GM21576 (cell line): ENCODE results near the gene PRSS56.
"Not testable (repeated sequence)": the region's sequence is repeated elsewhere in the genome, so short reads cannot be mapped to it uniquely, and the experiment has no call there.

Source experiments
- ATAC-seq: cut with Tn5 transposase; IDR thresholded peaks from one replicate; pipeline ENCODE4 v1.9.1; 2021; ENCODE audit warnings: mild to moderate bottlenecking, moderate library complexity; ENCODE audit not compliant: unreplicated experiment

The PRSS56 gene

DNA sequence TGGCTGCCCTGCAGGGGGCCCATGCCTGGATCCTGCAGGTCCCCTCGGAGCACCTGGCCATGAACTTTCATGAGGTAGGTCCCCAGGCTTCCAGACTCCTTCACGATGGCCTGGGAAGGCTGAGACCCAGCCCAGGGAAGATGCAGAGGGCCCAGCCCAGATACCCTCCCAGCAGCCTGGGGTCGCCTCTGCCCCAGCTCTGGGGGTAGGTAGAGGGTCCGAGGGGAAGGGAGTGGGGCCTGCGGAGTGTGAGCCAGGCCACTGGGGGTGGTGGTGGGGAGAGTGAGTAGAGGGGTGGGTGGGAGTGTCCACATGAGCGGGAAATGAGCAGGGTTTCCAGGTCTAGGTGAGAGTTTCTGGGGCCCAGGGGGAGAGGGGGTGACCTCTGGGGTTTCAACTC, 4.6 kb downstream of the PRSS56 start:
- no peak for ATAC-seq

DNA sequence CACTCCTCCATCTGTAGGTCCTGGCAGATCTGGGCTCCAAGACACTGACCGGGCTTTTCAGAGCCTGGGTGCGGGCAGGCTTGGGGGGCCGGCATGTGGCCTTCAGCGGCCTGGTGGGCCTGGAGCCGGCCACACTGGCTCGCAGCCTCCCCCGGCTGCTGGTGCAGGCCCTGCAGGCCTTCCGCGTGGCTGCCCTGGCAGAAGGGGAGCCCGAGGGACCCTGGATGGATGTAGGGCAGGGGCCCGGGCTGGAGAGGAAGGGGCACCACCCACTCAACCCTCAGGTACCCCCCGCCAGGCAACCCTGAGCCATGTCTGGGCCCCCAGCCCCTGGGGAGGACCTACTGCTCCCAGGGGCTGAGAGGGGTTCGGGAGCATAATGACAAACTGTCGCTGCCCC, 5.0 kb downstream of the PRSS56 start:
- ATAC-seq: no peak

DNA sequence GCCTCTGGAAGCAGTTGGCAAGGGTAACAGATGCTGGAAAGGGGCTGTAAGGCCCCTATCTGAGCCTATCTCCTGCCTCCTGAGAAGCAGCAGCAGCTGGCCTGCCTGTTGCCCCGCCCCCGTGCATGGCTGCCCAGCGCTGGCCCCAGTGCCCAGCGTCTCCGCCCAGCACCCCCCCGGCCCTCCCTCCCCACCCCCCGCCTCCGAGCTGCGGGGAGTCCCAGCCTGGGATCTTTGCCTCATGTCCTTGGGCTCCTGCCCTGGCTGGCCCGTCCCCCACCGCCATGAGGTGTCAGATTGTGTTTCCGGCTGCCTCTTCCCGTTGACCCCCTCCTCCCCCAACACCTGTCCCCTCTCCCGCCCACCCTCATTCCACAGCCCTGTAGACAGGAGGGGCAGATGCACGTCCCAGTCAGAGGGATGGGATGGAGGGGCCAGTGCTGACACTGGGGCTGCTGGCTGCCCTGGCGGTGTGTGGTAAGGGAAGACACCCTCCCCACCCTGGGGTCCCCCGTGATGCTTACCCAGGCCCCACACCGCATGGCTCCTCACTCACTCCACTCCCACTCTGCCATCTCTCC, 5.7 kb downstream of the PRSS56 start, which contains the start of gene CHRND:
TSS of gene CHRND (plus strand) at position 370 of the 581 bp plus-strand sequence. CDS start at position 426, 56 bp downstream.
- ATAC-seq: no peak

DNA sequence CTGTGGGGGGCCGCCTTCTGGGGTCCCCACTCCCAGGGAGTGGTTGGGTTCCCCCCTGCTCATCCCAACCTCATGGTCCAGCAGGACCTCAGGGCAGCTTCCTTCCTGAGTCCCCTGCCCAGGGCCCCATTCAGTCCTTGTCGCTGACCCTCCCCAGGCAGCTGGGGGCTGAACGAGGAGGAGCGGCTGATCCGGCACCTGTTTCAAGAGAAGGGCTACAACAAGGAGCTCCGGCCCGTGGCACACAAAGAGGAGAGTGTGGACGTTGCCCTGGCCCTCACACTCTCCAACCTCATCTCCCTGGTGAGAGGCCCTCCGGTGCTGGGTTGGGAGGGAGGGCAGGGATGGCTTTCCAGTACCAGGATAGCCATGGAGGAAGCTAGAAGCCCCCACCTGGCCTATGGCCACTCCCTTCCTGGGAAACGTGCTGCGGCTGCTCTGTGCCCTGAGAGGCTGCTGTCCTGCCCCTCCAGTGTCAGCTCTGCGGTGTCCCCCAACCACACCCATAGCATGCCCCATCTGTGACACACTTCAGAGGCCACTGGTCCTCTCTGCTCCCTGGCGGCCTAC, 6.3 kb downstream of the PRSS56 start:
- ATAC-seq: no peak

DNA sequence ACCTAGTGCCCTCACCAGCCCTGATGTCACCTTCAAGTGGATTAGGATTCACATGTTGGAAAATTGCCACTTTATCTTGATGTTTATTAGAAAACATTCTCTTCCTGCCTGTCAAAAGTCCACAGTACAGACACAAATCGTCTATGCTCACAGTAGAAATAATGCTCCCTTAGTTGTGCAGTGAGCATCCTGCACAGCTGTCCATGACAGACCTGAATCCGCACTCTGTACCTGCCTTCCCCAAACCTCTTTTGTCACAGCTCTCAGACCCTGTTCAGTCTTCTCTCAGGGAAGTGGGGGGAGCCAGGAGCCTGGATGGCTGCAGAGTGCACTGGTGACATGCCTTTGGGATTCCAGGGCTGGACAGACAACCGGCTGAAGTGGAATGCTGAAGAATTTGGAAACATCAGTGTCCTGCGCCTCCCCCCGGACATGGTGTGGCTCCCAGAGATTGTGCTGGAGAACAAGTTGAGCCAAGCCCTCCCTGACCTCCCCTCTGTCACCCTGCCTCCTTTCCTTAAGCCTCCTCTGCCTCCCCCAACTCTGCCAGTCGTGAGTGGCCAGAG, 7.8 kb downstream of the PRSS56 start:
- no peak for ATAC-seq

DNA sequence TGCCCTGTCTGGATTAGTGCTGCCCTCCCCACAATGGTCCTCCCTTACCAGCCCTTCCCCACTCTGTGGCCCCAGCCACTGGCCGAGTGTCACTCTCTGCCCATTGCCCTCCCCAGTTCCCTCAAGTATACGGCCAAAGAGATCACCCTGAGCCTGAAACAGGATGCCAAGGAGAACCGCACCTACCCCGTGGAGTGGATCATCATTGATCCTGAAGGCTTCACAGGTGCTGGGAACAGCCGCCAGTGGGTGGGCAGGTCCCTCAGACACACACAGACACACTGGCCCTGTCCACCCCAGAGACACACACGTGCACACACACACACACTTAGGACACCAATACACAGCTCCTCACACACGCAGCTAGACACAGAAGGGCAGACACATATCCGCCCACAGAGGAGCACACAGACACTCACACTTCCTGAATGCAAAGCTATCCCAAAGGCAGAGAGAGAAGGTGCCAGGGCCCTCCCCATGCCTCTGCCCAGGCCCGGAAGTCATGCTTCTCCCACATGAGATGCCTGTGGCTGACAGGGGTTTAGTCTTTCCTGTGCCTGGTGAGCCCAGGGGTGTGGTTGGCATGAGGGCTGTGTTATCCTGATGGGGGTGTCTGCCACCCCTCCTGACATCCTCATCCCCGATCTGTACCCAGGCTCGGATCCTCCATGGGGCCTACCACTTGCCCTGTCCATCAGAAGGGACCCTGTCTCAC, 8.7 kb downstream of the PRSS56 start:
- no peak for ATAC-seq

DNA sequence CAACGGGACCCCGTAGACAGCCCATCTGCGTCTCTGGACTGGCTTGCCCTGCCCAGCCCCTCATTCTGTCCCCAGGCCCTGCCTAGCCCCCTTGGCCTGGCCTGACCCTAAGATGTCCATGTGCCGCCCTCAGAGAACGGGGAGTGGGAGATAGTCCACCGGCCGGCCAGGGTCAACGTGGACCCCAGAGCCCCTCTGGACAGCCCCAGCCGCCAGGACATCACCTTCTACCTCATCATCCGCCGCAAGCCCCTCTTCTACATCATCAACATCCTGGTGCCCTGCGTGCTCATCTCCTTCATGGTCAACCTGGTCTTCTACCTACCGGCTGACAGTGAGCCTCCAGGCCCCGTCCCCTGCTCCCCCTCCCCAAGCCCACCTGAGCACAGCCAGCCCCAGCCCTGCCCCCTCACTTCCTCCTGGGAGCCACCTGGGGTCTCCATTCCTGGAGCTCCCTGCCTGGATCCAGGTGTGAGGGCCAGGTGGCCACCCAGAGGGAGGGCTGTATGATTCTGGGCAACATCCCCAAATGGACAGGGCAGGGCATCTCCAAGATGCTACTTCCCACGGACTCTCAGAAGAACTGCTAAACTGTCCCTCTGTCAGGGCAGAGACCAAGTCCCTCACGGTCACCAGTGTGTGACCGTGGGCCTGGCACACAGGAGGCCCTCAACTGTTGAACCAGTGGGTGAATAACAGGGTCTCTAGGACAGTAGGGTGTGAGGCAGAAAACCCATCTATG, 9.8 kb downstream of the PRSS56 start:
- no peak for ATAC-seq

DNA sequence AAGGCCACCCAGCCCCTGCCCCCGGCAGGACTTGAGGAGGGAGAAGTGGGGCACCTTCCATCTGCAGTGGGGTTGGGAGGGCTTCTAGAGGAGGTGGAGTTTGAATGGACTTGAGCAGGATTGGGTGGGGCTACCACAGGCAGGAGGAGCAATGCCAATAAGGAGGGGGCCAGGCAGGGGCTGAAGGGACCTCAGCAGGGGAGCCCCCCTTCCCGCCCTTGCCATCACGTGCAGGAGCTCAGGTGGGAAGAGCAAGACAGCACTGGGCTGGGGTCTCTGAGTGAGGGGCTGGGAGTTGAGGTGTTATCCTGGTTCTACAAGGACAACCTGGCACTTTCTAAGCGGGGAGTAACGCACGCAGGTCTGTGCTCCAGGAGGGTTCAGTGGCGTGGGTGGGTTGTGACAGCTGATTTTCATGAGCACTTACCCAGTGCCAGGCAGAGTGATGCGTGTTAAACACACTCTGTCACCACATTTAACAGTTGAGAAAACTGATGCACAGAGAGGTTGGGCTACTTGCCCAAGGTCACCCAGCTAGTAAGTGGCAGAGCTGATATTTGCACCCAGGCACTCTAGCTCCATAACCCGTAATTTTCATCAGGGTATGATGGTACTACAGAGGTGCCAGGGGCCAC, 10.6 kb downstream of the PRSS56 start:
- no peak for ATAC-seq

DNA sequence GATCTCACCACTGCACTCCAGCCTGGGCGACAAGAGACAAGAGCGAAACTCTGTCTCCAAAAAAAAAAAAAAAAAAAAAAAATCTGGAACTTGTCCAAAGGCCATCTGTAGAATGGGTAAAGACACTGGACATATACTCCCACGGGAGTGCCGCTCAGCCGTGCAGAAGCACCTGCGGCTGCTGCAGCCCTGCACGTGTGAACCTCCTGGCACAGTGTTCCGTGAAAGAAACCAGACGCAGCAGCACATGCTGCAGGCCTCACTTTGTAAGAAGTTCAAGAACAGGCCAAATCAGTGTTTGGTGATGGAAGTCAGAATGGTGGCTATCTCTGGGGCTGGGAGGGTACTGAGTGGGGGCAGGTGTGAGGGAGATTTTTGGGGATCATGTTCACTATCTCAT, 12.2 kb downstream of the PRSS56 start:
- no peak for ATAC-seq

DNA sequence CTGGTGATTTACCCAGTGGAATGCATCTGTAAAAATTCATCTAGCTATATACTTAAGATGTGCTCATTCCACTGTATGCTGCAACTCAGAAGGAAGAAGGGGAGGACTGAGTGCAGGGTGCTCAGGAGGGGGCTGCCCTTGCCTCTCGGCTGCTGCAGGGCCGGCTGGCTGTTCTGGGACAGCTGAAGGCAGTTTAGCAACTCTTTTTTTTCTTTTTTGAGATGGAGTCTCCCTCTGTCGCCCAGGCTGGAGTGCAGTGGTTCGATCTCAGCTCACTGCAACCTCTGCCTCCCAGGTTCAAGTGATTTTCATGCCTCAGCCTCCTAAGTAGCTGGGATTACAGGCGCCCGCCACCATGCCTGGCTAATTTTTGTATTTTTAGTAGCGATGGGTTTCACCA, 12.6 kb downstream of the PRSS56 start:
- not testable (repeated sequence) for ATAC-seq

DNA sequence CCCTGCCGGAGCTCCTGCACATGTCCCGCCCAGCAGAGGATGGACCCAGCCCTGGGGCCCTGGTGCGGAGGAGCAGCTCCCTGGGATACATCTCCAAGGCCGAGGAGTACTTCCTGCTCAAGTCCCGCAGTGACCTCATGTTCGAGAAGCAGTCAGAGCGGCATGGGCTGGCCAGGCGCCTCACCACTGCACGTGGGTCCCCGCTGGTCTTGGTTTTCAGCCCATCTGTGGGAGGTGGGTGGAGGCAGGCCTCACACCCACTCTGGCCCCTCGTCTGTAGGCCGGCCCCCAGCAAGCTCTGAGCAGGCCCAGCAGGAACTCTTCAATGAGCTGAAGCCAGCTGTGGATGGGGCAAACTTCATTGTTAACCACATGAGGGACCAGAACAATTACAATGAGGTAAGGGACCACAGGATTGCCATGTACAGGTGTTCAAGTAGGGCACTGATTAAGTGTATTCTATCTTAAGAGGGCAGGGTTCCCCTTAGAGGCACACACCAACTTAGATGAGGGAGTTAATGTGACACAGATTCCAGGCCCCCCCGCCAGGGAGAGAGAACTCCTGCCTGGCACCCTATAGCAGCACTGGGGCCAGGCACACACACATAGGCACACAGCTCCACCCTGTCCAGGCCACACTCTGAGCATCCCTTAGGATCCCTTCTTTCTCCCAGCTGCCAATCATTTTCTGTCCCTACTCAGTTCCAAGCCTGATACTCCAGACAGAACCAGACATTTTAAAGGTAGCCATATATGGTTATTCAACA, 13.9 kb downstream of the PRSS56 start:
- ATAC-seq: no peak

DNA sequence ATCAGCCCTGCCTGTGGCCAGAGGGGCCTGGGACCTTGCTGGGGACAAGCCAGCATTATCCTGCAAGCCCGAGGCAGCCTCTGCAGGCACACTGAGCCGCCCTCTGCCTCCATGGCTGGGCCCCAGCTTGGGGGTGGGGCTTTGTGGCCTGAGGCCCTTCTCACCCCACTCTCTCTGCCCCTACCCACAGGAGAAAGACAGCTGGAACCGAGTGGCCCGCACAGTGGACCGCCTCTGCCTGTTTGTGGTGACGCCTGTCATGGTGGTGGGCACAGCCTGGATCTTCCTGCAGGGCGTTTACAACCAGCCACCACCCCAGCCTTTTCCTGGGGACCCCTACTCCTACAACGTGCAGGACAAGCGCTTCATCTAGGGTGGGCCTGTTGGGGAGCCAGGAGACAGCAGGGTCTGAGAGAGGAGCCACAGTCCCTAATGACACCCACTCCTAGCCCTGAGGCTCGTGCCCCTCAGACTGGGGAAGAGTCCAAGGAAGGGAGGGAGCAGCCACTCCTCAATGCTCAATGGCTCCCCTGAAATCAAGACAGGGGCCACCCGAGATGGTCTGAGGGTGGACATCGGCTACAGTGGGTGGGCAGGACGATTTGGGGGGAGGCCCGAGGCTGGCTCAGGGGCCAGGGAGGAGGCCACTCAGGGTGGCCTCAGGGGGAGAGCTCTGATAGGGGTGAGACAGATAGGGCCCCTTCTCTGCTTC, 14.9 kb downstream of the PRSS56 start:
- no peak for ATAC-seq

DNA sequence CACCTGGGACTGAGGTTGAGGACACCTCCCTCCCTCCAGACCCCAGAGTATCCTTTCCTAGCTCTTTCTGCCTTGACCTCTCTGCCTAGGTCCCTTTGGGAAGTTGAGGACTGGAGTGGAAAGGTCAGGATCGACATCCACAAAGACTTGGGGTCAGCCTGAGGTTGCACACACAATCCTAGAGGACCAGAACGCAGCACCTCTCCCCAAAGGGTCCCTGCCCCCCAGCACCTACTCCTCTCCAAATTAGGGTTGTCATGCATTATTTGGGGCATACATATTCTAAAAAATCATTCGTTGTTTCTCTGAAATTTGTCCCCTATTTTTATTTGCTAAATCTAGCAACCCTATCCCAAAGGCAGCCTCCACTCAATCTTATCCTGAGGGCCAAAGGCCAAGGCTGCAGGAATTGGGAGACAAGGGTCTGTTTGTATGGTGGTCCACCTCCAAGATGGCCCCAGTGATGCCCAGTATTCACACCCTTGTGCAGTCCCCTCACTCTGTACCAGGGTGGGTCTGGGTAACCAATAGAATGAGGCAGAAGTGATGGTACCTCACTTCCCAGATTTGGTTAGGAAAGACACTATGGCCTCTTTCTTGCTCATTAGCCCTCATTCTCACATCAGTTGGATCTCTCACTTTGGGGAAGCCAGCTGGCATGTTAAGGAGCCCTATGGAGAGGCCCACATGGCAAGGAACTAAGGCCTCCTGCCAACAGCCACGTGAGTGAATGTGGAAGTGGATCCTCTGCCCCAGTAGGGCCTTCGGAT, 15.8 kb downstream of the PRSS56 start:
- ATAC-seq: no peak

DNA sequence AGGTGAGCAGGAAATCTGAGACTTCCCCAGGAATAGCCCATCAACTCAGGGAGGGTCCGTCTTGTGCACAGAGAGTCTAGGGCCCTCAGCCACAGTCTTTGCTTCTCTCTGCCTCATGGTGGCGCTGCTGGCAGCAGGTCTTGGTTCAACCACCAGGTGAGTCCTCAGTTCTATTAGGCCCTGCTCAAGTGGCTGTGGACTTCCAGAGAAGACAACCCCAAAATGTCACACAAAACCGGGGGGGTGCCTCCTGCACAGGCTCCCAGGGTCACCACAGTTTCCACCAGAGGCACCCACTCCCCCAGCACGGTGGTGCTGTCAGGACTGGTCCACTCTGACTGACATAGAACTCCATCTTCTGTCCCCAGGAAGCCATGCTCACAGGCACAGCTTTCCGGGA, 16.9 kb downstream of the PRSS56 start:
- no peak for ATAC-seq

DNA sequence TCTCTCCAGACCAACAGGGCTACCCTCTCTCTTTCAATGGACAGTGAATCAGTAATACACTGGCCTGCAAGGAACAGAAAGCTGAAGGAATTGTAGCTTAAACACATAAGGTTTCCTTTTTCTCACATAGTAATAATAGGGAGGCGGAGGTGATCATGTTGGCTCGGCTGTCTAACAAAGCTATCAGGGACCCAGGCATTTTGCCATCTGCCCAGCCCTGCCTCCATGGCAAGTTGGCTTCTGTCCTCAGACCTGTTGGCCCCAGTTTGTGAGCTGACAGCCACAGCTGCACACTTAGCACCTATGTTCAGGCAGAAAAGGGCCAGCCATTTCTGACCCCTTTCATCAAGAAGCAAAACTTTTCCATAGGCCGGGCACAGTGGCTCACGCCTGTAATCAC, 17.3 kb downstream of the PRSS56 start:
- ATAC-seq: no peak

DNA sequence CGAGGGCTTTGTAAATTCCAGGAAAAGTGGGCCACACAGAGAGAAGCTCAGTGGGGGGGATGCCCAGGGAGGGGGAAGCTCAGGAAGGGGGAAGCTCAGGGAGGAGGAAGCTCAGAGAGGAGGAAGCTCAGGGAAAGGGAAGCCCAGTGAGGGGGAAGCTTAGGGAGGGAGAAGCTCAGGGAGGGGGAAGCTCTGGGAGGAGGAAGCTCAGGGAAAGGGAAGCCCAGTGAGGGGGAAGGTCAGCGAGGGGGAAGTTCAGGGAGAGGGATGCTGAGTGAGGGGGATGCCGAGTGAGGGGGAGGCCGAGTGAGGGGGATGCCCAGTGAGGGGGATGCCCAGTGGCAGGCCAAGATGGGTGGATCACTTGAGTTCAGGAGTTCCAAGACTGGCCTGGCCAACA, 18.5 kb downstream of the PRSS56 start:
- ATAC-seq: no peak

DNA sequence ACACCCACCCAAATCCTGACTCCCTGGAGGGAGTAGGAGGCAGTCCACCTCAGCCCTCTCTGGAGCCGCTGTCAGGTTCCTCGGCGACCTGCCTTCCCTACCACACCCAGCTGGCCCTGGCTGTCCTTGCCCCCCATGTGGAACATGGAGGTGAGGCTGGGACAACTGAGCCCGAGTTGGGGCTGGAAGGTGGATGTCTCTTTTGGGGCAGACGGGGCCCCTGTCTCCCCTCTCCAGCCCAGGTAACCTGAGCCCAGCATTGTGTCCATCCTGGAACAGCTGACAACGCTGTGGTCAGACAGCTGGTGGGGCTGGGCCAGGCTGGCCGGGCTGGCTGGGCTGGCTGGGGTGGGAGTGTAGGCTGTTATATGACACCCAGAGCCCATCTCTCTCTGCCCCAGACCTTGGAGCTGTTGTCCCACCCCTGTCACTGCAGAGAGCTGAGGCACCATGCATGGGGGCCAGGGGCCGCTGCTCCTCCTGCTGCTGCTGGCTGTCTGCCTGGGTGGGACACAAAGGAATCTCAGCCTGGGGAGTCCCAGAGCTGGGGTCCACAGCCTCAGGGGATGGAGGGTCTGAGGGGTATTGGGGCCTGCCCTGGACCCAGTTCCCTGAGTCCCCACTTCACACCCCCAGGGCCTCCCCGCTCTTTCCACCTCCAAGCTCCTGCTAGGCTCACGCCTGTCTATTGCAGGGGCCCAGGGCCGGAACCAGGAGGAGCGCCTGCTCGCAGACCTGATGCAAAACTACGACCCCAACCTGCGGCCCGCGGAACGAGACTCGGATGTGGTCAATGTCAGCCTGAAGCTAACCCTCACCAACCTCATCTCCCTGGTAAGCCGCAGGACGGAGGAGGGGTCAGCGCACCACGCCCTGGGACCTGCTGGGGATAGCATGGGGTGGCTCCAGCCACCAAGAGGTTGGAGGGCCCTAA, 19.4 kb downstream of the PRSS56 start, which contains the start of gene CHRNG:
TSS of gene CHRNG (plus strand) at position 395 of the 934 bp plus-strand sequence. CDS start at position 451, 56 bp downstream.
- ATAC-seq: no peak
